IMR-90 (cell line): ENCODE measurements around the gene C11orf68. TPM values are rescaled to one million over a fixed set of nuclear protein-coding genes. Genes with fewer than 3 reads are reported as not detected.
A peak's percentile ranks its signal among the peaks of the same experiment; 100 is the strongest.

Experiments
- ATAC-seq: fragments of 200-7000 bp; cut with Tn5 transposase; 2 replicates; pipeline ENCODE4 v1.9.1; 2020; ENCODE audit warnings: low read depth, mild to moderate bottlenecking, moderate library complexity
- BruUV-seq: library from RNA; stranded (reverse); fragments of 400-500 nt; replicated peaks from 2 replicates; lab custom pipeline; 2021; lab: Mats Ljungman, UMichigan
- CTCF ChIA-PET: fragments of 300-600 bp; formaldehyde crosslinking; extraction: SDS; loops from one replicate; lab custom pipeline; 2021; ENCODE audit warnings: antibody characterized with exemption; lab: Yijun Ruan, JAX
- POLR2A ChIA-PET: fragments of 300-600 bp; sonication (Branson Sonifier 250); formaldehyde crosslinking; loops from one replicate; lab custom pipeline; 2022; ENCODE audit warnings: antibody characterized with exemption; ENCODE audit not compliant: unreplicated experiment; lab: Charles Lee
- DNase-seq: peaks from one replicate; pipeline ENCODE4 v3.0.0; 2013
- H2AFZ ChIP-seq: replicated peaks from 2 replicates; pipeline ENCODE3; 2013; ENCODE audit warnings: low read length, mild to moderate bottlenecking; ENCODE audit not compliant: poor library complexity
- H2AK5ac ChIP-seq: 2 replicates; pipeline ENCODE4 v1.6.1; 2013; ENCODE audit warnings: low read depth, low read length, inconsistent platforms
- H2AK9ac ChIP-seq: replicated peaks from 2 replicates; pipeline ENCODE3; 2013; ENCODE audit warnings: mild to moderate bottlenecking, low read depth, low read length, moderate library complexity; ENCODE audit not compliant: poor library complexity
- H2BK120ac ChIP-seq: 2 replicates; pipeline ENCODE4 v1.6.1; 2013; ENCODE audit warnings: low read depth, low read length, inconsistent platforms
- H2BK15ac ChIP-seq: 3 replicates; pipeline ENCODE4 v1.6.1; 2013; ENCODE audit warnings: low read depth, low read length, inconsistent platforms
- H2BK20ac ChIP-seq: 2 replicates; pipeline ENCODE4 v1.6.1; 2013; ENCODE audit warnings: low read depth, mild to moderate bottlenecking, inconsistent platforms, low read length, moderate library complexity
- H2BK5ac ChIP-seq: 2 replicates; pipeline ENCODE4 v1.6.1; 2013; ENCODE audit warnings: mild to moderate bottlenecking, low read depth, low read length, inconsistent platforms; ENCODE audit not compliant: poor library complexity, severe bottlenecking
- H3K14ac ChIP-seq: replicated peaks from 2 replicates; pipeline ENCODE4 v1.6.1; 2013; ENCODE audit warnings: low read depth, low read length, inconsistent platforms
- H3K18ac ChIP-seq: 2 replicates; pipeline ENCODE4 v1.6.1; 2013; ENCODE audit warnings: low read depth, low read length, control low read depth
- H3K23ac ChIP-seq: 2 replicates; pipeline ENCODE4 v1.6.1; 2013; ENCODE audit warnings: low read depth, low read length, inconsistent platforms
- H3K27ac ChIP-seq: 2 replicates; pipeline ENCODE4 v1.5.1; 2013; ENCODE audit warnings: mild to moderate bottlenecking, control low read depth, low read length; ENCODE audit not compliant: insufficient read depth
- H3K27me3 ChIP-seq: 2 replicates; pipeline ENCODE4 v1.6.1; 2013; ENCODE audit warnings: low read length; ENCODE audit not compliant: control insufficient read depth, insufficient read depth
- H3K36me3 ChIP-seq: 2 replicates; pipeline ENCODE4 v1.6.1; 2013; ENCODE audit warnings: low read length, mixed read lengths; ENCODE audit not compliant: control insufficient read depth, insufficient read depth
- H3K4ac ChIP-seq: 2 replicates; pipeline ENCODE4 v1.6.1; 2013; ENCODE audit warnings: low read depth, low read length, inconsistent platforms
- H3K4me1 ChIP-seq: 2 replicates; pipeline ENCODE4 v1.6.1; 2013; ENCODE audit warnings: low read length, mixed read lengths; ENCODE audit not compliant: control insufficient read depth, insufficient read depth
- H3K4me2 ChIP-seq: 2 replicates; pipeline ENCODE4 v1.6.1; 2013; ENCODE audit warnings: low read depth, mild to moderate bottlenecking, control low read depth, low read length, moderate library complexity
- H3K4me3 ChIP-seq: 2 replicates; pipeline ENCODE4 v1.5.1; 2013; ENCODE audit warnings: low read depth, mild to moderate bottlenecking, control low read depth, low read length, moderate library complexity; ENCODE audit not compliant: insufficient read depth
- H3K56ac ChIP-seq: 2 replicates; pipeline ENCODE4 v1.6.1; 2013; ENCODE audit warnings: low read length, inconsistent platforms; ENCODE audit not compliant: insufficient read depth; ENCODE audit errors: extremely low read depth
- H3K79me1 ChIP-seq, 2 experiments: 2 replicates each; pipeline ENCODE4 v1.6.1; 2013; ENCODE audit warnings: low read length in 2 of 2, inconsistent platforms in 1 of 2, low read depth in 1 of 2
- H3K9ac ChIP-seq: 2 replicates; pipeline ENCODE4 v1.6.1; 2013; ENCODE audit warnings: low read depth, low read length, control low read depth
- H3K9me1 ChIP-seq: 2 replicates; pipeline ENCODE4 v1.6.1; 2013; ENCODE audit warnings: low read length, inconsistent platforms; ENCODE audit not compliant: insufficient read depth
- H3K9me3 ChIP-seq: 2 replicates; pipeline ENCODE4 v1.6.1; 2013; ENCODE audit warnings: low read length; ENCODE audit not compliant: control insufficient read depth, insufficient read depth
- H4K20me1 ChIP-seq: 2 replicates; pipeline ENCODE4 v1.6.1; 2013; ENCODE audit warnings: low read length, inconsistent platforms; ENCODE audit not compliant: insufficient read depth
- H4K5ac ChIP-seq: 2 replicates; pipeline ENCODE4 v1.6.1; 2013; ENCODE audit warnings: mild to moderate bottlenecking, low read depth, low read length, control low read depth
- H4K8ac ChIP-seq, 2 experiments: 2 replicates each; pipeline ENCODE4 v1.6.1; 2013; ENCODE audit warnings: low read depth in 2 of 2, low read length in 2 of 2, control low read depth in 1 of 2, inconsistent platforms in 1 of 2
- H4K91ac ChIP-seq: 2 replicates; pipeline ENCODE4 v1.6.1; 2013; ENCODE audit warnings: low read depth, low read length, inconsistent platforms; ENCODE audit not compliant: insufficient read depth
- BHLHE40 ChIP-seq: fragments of 150-350 bp; IDR thresholded peaks from 2 replicates; pipeline ENCODE4 v1.6.1; 2016; ENCODE audit warnings: mild to moderate bottlenecking, low read depth, low read length
- CEBPB ChIP-seq: IDR thresholded peaks from 2 replicates; pipeline ENCODE4 v1.6.1; 2012; ENCODE audit warnings: low read depth, low read length, improper control_type of control experiment
- CHD1 ChIP-seq: IDR thresholded peaks from 2 replicates; pipeline ENCODE4 v1.6.1; 2012; ENCODE audit warnings: low read depth, low read length, improper control_type of control experiment
- MAFK ChIP-seq: IDR thresholded peaks from 2 replicates; pipeline ENCODE4 v1.6.1; 2012; ENCODE audit warnings: low read depth, low read length, improper control_type of control experiment
- MAZ ChIP-seq: IDR thresholded peaks from 2 replicates; pipeline ENCODE4 v1.6.1; 2012; ENCODE audit warnings: low read depth, mild to moderate bottlenecking, low read length, improper control_type of control experiment, moderate library complexity, borderline replicate concordance
- MXI1 ChIP-seq: IDR thresholded peaks from 2 replicates; pipeline ENCODE4 v1.6.1; 2012; ENCODE audit warnings: low read depth, mild to moderate bottlenecking, low read length, moderate library complexity, borderline replicate concordance
- NFE2L2 ChIP-seq: fragments of 150-350 bp; IDR thresholded peaks from 2 replicates; pipeline ENCODE4 v1.6.1; 2016; ENCODE audit warnings: low read depth, mild to moderate bottlenecking, low read length
- POLR2A ChIP-seq: IDR thresholded peaks from 2 replicates; pipeline ENCODE4 v1.6.1; 2012; ENCODE audit warnings: mild to moderate bottlenecking, low read depth, low read length
- RAD21 ChIP-seq: IDR thresholded peaks from 2 replicates; pipeline ENCODE4 v1.6.1; 2012; ENCODE audit warnings: low read length, improper control_type of control experiment
- RCOR1 ChIP-seq: IDR thresholded peaks from 2 replicates; pipeline ENCODE4 v1.6.1; 2012; ENCODE audit warnings: mild to moderate bottlenecking, low read length, improper control_type of control experiment; ENCODE audit not compliant: insufficient replicate concordance
- RFX5 ChIP-seq: IDR thresholded peaks from 2 replicates; pipeline ENCODE4 v1.8.0; 2012; ENCODE audit warnings: low read depth, mild to moderate bottlenecking, low read length, moderate library complexity
- SMC3 ChIP-seq: fragments of 150-350 bp; IDR thresholded peaks from 2 replicates; pipeline ENCODE4 v1.6.1; 2016; ENCODE audit warnings: low read depth, mild to moderate bottlenecking, antibody characterized with exemption, low read length, moderate library complexity
- WGBS, 2 experiments: methylation state at CpG; one replicate each; pipeline versions ENCODE4 v1.1.5 to v1.1.7; 2013; ENCODE audit warnings: missing lambda C conversion rate in 2 of 2; ENCODE audit not compliant: insufficient read length in 1 of 2; ENCODE audit errors: extremely low coverage in 2 of 2; 5-methylcytosine and 5-hydroxymethylcytosine counted together
- dilution Hi-C: fragments of 300-500 bp; cut with HindIII; formaldehyde crosslinking; loops from one replicate; pipeline ENCODE4 v1.14.3; 2018; ENCODE audit warnings: low sequenced_read_pairs; ENCODE audit not compliant: unreplicated experiment
- in situ Hi-C: fragments of 300-500 bp; cut with MboI; formaldehyde crosslinking; loops from 3 replicates; pipeline ENCODE4 v1.14.3; 2019; ENCODE audit warnings: low sequenced_read_pairs, inconsistent platforms, mixed read lengths
- intact Hi-C: fragments of 100-400 bp; cut with micrococcal nuclease; formaldehyde crosslinking; loops from 2 replicates; pipeline ENCODE4 v1.10.0; 2022
- polyA plus RNA-seq, 3 experiments: library from polyadenylated mRNA; depleted of rRNA; stranded (reverse); fragments of >200 nt; gene quantifications; 2 replicates each; pipeline ENCODE4 v1.2.3, GENCODE V29; 2012; ENCODE audit warnings: low replicate concordance in 1 of 3
- total RNA-seq: library from RNA; depleted of rRNA; stranded (reverse); fragments of >200 nt; gene quantifications from 2 replicates; pipeline ENCODE4 v1.2.3, GENCODE V29; 2012
- TF ChIP-seq, protein P1 (sequence below): fragments of 150-350 bp; IDR thresholded peaks from 2 replicates; pipeline ENCODE4 v1.6.1; 2016; ENCODE audit warnings: low read depth, mild to moderate bottlenecking, low read length, moderate library complexity, borderline replicate concordance
- TF ChIP-seq, protein P2 (sequence below): conservative IDR thresholded peaks from 2 replicates; pipeline ENCODE4 v1.5.1; 2012; ENCODE audit warnings: mild to moderate bottlenecking, low read depth, low read length, improper control_type of control experiment

C11orf68 gene
- total and polyA plus RNA-seq, 2 of the 4 experiments (the other 2 are of a cell fraction): 20.3 to 104 TPM

DNA sequence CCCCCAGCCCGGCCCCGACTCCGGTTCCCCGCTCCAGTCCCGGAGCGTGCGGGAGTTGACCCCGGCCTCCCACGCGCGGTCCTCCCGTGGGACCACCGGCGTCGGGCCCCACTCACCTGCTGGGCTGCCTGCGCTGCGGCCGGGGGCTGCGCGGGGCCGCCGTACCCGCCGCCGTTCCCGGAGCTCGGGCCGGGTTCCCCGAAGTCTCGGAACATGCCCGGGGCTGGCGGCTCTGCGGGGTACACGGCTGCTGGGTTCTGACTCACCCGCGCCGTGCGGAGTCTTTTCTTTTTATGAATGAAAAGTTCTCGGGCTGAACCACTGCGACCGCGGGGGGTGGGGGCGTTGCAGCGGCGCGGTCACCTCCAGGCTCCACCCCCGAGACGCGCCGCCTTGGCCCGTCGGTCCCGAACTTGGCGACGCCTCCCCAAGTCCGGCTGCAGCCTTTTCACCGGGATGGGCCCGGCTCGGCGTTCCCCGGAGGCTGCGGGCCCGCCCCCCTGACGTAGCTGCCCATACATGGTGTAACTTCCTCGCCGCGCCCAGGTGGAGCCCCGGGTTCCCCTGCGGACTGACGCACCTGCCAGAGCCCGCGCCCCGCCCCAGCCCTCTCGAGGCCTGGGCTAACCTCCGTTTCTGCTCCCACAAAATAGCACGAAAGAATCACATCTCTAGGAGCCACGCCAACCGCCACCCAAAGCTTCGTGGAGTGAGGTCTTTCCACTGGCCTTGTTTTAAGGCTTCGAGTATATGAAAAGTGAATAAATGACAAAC lies 18.6 kb downstream of the C11orf68 start, which contains the start of gene FOSL1:
Gene FOSL1 (minus strand): TSS at position 264 of the 774 bp plus-strand sequence. CDS start 49 bp downstream, at position 215.
- intact Hi-C loops: loop anchor here (2.0 kb wide), 1 partner anchor 14 kb away; no protein-coding TSS in a partner anchor
- TF ChIP-seq RCOR1 (no peak), RFX5 (no peak), BHLHE40 (peak; percentile 94), POLR2A (peak; percentile 99), MAZ (peak; percentile 92; the same call in 1 of the 2 replicates), RAD21 (0 out of 2 replicates have a peak, but pooled peaks have one; percentile 1), CEBPB (peak; percentile 40; the same call in 1 of the 2 replicates), MAFK (no peak), SMC3 (no peak), NFE2L2 (no peak; the same call in 1 of the 2 replicates), CHD1 (peak; percentile 72; the same call in 1 of the 2 replicates), MXI1 (no peak; the same call in 1 of the 2 replicates)
- TF ChIP-seq, protein P1, sequence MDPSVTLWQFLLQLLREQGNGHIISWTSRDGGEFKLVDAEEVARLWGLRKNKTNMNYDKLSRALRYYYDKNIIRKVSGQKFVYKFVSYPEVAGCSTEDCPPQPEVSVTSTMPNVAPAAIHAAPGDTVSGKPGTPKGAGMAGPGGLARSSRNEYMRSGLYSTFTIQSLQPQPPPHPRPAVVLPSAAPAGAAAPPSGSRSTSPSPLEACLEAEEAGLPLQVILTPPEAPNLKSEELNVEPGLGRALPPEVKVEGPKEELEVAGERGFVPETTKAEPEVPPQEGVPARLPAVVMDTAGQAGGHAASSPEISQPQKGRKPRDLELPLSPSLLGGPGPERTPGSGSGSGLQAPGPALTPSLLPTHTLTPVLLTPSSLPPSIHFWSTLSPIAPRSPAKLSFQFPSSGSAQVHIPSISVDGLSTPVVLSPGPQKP: no peak
- TF ChIP-seq, protein P2, sequence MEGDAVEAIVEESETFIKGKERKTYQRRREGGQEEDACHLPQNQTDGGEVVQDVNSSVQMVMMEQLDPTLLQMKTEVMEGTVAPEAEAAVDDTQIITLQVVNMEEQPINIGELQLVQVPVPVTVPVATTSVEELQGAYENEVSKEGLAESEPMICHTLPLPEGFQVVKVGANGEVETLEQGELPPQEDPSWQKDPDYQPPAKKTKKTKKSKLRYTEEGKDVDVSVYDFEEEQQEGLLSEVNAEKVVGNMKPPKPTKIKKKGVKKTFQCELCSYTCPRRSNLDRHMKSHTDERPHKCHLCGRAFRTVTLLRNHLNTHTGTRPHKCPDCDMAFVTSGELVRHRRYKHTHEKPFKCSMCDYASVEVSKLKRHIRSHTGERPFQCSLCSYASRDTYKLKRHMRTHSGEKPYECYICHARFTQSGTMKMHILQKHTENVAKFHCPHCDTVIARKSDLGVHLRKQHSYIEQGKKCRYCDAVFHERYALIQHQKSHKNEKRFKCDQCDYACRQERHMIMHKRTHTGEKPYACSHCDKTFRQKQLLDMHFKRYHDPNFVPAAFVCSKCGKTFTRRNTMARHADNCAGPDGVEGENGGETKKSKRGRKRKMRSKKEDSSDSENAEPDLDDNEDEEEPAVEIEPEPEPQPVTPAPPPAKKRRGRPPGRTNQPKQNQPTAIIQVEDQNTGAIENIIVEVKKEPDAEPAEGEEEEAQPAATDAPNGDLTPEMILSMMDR: no peak

More for the DNA sequence above, 18.6 kb downstream of the C11orf68 start, which contains the start of gene FOSL1:
- no peaks in the 10 kb centered on the region for H3K9me3 ChIP-seq
- peak within 1 kb of the TSS; percentile 98 for H3K4me3 ChIP-seq
- peak; percentile 97 for DNase-seq
- peak within 1 kb of the TSS; percentile 99 for H3K56ac ChIP-seq
- peak within 1 kb of the TSS; percentile 78 for H3K4me2 ChIP-seq
- POLR2A ChIA-PET: interaction anchor here (0.6 to 2.9 kb wide), 7 partner anchors 9 to 34 kb away, joined by 3 to 17 read pairs (median 3); partner anchors contain the start of gene FIBP
- peak within 1 kb of the TSS; percentile 72 for H2AFZ ChIP-seq
- peak within 1 kb of the TSS; percentile 97 for H4K91ac ChIP-seq
- peak within 1 kb of the TSS; percentile 88 to 93 for H4K8ac ChIP-seq
- no TSS peak for BruUV-seq
- CTCF ChIA-PET: interaction anchor here (0.6 to 1.1 kb wide), 2 partner anchors 12 to 257 kb away, joined by 3 to 4 read pairs; partner anchors contain the start of gene FIBP
- H3K36me3 ChIP-seq: peaks cover 19% of the 10 kb centered on the region
- H2AK5ac ChIP-seq: peak within 1 kb of the TSS; percentile 99
- peak within 1 kb of the TSS; percentile 100 for H3K27ac ChIP-seq
- H3K27me3 ChIP-seq: no peaks in the 10 kb centered on the region
- in situ Hi-C loops (no loop called here), dilution Hi-C loops (no loop called here)
- peak within 1 kb of the TSS; percentile 100 for H3K14ac ChIP-seq
- peaks cover 43% of the 10 kb centered on the region for H4K20me1 ChIP-seq
- peak within 1 kb of the TSS; percentile 100 for H2BK5ac ChIP-seq
- H2BK120ac ChIP-seq: peak within 1 kb of the TSS; percentile 100
- H3K4me1 ChIP-seq: peaks cover 38% of the 10 kb centered on the region
- H3K23ac ChIP-seq: peak within 1 kb of the TSS; percentile 100
- peak; percentile 78 for ATAC-seq
- H3K79me1 ChIP-seq: peaks cover 28 to 45% of the 10 kb centered on the region in 2 experiments
- H3K4ac ChIP-seq: peak within 1 kb of the TSS; percentile 99
- peak within 1 kb of the TSS; percentile 99 for H2AK9ac ChIP-seq
- peak within 1 kb of the TSS; percentile 65 for H2BK20ac ChIP-seq
- peak within 1 kb of the TSS; percentile 96 for H3K18ac ChIP-seq
- peak within 1 kb of the TSS; percentile 82 for H4K5ac ChIP-seq
- H3K9ac ChIP-seq: peak within 1 kb of the TSS; percentile 99
- H3K9me1 ChIP-seq: peaks cover 21% of the 10 kb centered on the region
- H2BK15ac ChIP-seq: peak within 1 kb of the TSS; percentile 99
- 0% methylated on average over 35 of the region's 80 CpGs; no CpG with 5 or more reads in 1 of the 2 experiments for WGBS, 2 experiments
